ENCODE results near the gene ATMIN. TPM values are rescaled to one million over a fixed set of nuclear protein-coding genes. Genes with fewer than 3 reads are reported as not detected.

The ATMIN gene
- total and polyA plus RNA-seq, 2 experiments from 2014 or later: 22.0 to 60.5 TPM

GRCh38 chr16:81096715-81097208 is 61.1 kb downstream of the ATMIN start (continued):
- TF ChIP-seq EZH2 (IDR thresholded peaks at IDR 0.05; ENCODE audit: low read depth, unreplicated experiment): no peak
- TF ChIP-seq ZNF462 (CRISPR knock-in tag; IDR thresholded peaks at IDR 0.05): no peak

Small RNA genes within 50 kb of the gene (small RNA-seq; reads per million reads assigned to genes)
- not detected for gene AC092718.3 (ENCODE audit: low replicate concordance)

Other genes starting within 250 kb of the ATMIN start
- 4.3 and 4.5 TPM in 2 replicates for gene CDYL2, start 231.2 kb upstream of the ATMIN start, total RNA-seq (2014; rRNA removed; shearing (Covaris generic))
- 0.82 and 0.90 TPM in 2 replicates for gene CDYL2, start 231.2 kb upstream of the ATMIN start, polyA plus RNA-seq (2016; fragmentation: Nextera tagmentation; extraction: Ambion mirVana)
- gene CMC2, start 29.0 kb upstream of the ATMIN start, total RNA-seq (2014; rRNA removed; shearing (Covaris generic)): 35.7 and 63.3 TPM in 2 replicates
- 211 and 241 TPM in 2 replicates for gene CMC2, start 29.0 kb upstream of the ATMIN start, polyA plus RNA-seq (2016; fragmentation: Nextera tagmentation; extraction: Ambion mirVana)
- 43.6 and 54.9 TPM in 2 replicates for gene CENPN, start 28.6 kb upstream of the ATMIN start, total RNA-seq (2014; rRNA removed; shearing (Covaris generic))
- 59.0 and 80.8 TPM in 2 replicates for gene CENPN, start 28.6 kb upstream of the ATMIN start, polyA plus RNA-seq (2016; fragmentation: Nextera tagmentation; extraction: Ambion mirVana)
- gene C16orf46, start 41.4 kb downstream of the ATMIN start, total RNA-seq (2014; rRNA removed; shearing (Covaris generic)): 0.59 and 0.78 TPM in 2 replicates
- 1.3 and 1.4 TPM in 2 replicates for gene C16orf46, start 41.4 kb downstream of the ATMIN start, polyA plus RNA-seq (2016; fragmentation: Nextera tagmentation; extraction: Ambion mirVana)
- gene GCSH, start 60.6 kb downstream of the ATMIN start, total RNA-seq (2014; rRNA removed; shearing (Covaris generic)): 103 and 118 TPM in 2 replicates
- gene GCSH, start 60.6 kb downstream of the ATMIN start, polyA plus RNA-seq (2016; fragmentation: Nextera tagmentation; extraction: Ambion mirVana): 389 and 397 TPM in 2 replicates
- 0.28 TPM in 1 of 2 replicates, not detected in the other for gene BCO1, start 202.8 kb downstream of the ATMIN start, total RNA-seq (2014; rRNA removed; shearing (Covaris generic))
- not detected in 2 replicates for gene BCO1, start 202.8 kb downstream of the ATMIN start, polyA plus RNA-seq (2016; fragmentation: Nextera tagmentation; extraction: Ambion mirVana)